WTC11 (cell line): ENCODE data around the gene GUCD1. TPM values are rescaled to one million over a fixed set of nuclear protein-coding genes. Genes with fewer than 3 reads are reported as not detected.

Experiments used
- ATAC-seq: fragments of 200-7000 bp; cut with Tn5 transposase; 2 replicates; pipeline ENCODE4 v1.10.0; 2021; ENCODE audit warnings: mild to moderate bottlenecking, moderate library complexity
- CTCF ChIA-PET: fragments of 300-600 bp; sonication (Branson Sonifier 250); formaldehyde crosslinking; loops from one replicate; lab custom pipeline; 2021; ENCODE audit warnings: antibody characterized with exemption; lab: Charles Lee
- POLR2A ChIA-PET: fragments of 350-600 bp; sonication (Branson Sonifier 250); formaldehyde crosslinking; loops from one replicate; lab custom pipeline; 2021; ENCODE audit warnings: antibody characterized with exemption; lab: Charles Lee
- DNase-seq: peaks from one replicate; pipeline ENCODE4 v3.0.0; 2021; ENCODE audit warnings: low spot score
- H3K27ac Mint-ChIP-seq: 2 replicates; pipeline ENCODE4 v1.8.0; 2021; ENCODE audit warnings: mixed read lengths
- H3K27me3 Mint-ChIP-seq: 2 replicates; pipeline ENCODE4 v1.8.0; 2021; ENCODE audit warnings: low read depth, mild to moderate bottlenecking, moderate library complexity, mixed read lengths
- H3K36me3 Mint-ChIP-seq: 2 replicates; pipeline ENCODE4 v1.8.0; 2021; ENCODE audit warnings: mixed read lengths
- H3K4me1 Mint-ChIP-seq: 2 replicates; pipeline ENCODE4 v1.8.0; 2022; ENCODE audit warnings: mixed read lengths
- H3K4me3 Mint-ChIP-seq: 2 replicates; pipeline ENCODE4 v1.8.0; 2021; ENCODE audit warnings: mild to moderate bottlenecking, moderate library complexity, mixed read lengths
- H3K9me3 Mint-ChIP-seq: 2 replicates; pipeline ENCODE4 v1.8.0; 2021; ENCODE audit warnings: mixed read lengths
- CBFB ChIP-seq: sonication (generic); formaldehyde crosslinking; IDR thresholded peaks from 2 replicates; pipeline ENCODE4 v1.8.1; 2022; ENCODE audit warnings: mild to moderate bottlenecking, low read depth, missing genetic modification reagents
- CDX4 ChIP-seq: fragments of 250-450 bp; sonication (Bioruptor Pico); IDR thresholded peaks from 2 replicates; pipeline ENCODE4 v1.9.0; 2021; ENCODE audit warnings: moderate library complexity, mild to moderate bottlenecking, inconsistent platforms, borderline replicate concordance
- FOXJ3 ChIP-seq: sonication (generic); formaldehyde crosslinking; IDR thresholded peaks from 2 replicates; pipeline ENCODE4 v1.9.0; 2021; ENCODE audit warnings: missing genetic modification reagents, mild to moderate bottlenecking, borderline replicate concordance
- FOXP1 ChIP-seq: sonication (generic); formaldehyde crosslinking; IDR thresholded peaks from 2 replicates; pipeline ENCODE4 v1.8.0; 2022; ENCODE audit warnings: missing genetic modification reagents, mild to moderate bottlenecking, moderate library complexity, borderline replicate concordance
- FOXP4 ChIP-seq: sonication (generic); formaldehyde crosslinking; IDR thresholded peaks from 2 replicates; pipeline ENCODE4 v1.8.0; 2022; ENCODE audit warnings: mild to moderate bottlenecking, missing genetic modification reagents
- GABPB1 ChIP-seq: sonication (generic); formaldehyde crosslinking; IDR thresholded peaks from 2 replicates; pipeline ENCODE4 v1.8.1; 2023; ENCODE audit warnings: mild to moderate bottlenecking, missing genetic modification reagents
- IRF2 ChIP-seq: sonication (generic); formaldehyde crosslinking; IDR thresholded peaks from 2 replicates; pipeline ENCODE4 v1.8.0; 2022; ENCODE audit warnings: low read depth, missing genetic modification reagents, borderline replicate concordance
- JAZF1 ChIP-seq: fragments of 250-450 bp; sonication (Bioruptor Pico); IDR thresholded peaks from 2 replicates; pipeline ENCODE4 v1.9.0; 2021; ENCODE audit warnings: moderate library complexity, mild to moderate bottlenecking, inconsistent platforms
- KAT7 ChIP-seq: sonication (generic); formaldehyde crosslinking; IDR thresholded peaks from 2 replicates; pipeline ENCODE4 v1.8.1; 2023; ENCODE audit warnings: missing genetic modification reagents, mild to moderate bottlenecking, borderline replicate concordance
- NFE2L1 ChIP-seq: sonication (generic); formaldehyde crosslinking; IDR thresholded peaks from 2 replicates; pipeline ENCODE4 v1.8.1; 2023; ENCODE audit warnings: missing genetic modification reagents
- NR2C2 ChIP-seq: sonication (generic); formaldehyde crosslinking; IDR thresholded peaks from 2 replicates; pipeline ENCODE4 v1.8.0; 2022; ENCODE audit warnings: mild to moderate bottlenecking, missing genetic modification reagents
- NR3C1 ChIP-seq: sonication (generic); formaldehyde crosslinking; conservative IDR thresholded peaks from 2 replicates; pipeline ENCODE4 v1.8.1; 2023; ENCODE audit warnings: low read depth, mild to moderate bottlenecking, missing genetic modification reagents
- SMAD4 ChIP-seq: sonication (generic); formaldehyde crosslinking; IDR thresholded peaks from 2 replicates; pipeline ENCODE4 v1.8.0; 2022; ENCODE audit warnings: mild to moderate bottlenecking, missing genetic modification reagents
- SP1 ChIP-seq: sonication (generic); formaldehyde crosslinking; conservative IDR thresholded peaks from 2 replicates; pipeline ENCODE4 v1.8.1; 2022; ENCODE audit warnings: missing genetic modification reagents
- STAT6 ChIP-seq: sonication (generic); formaldehyde crosslinking; conservative IDR thresholded peaks from 2 replicates; pipeline ENCODE4 v1.8.1; 2023; ENCODE audit warnings: mild to moderate bottlenecking, low read depth, missing genetic modification reagents, moderate library complexity
- TCF7 ChIP-seq: sonication (generic); formaldehyde crosslinking; IDR thresholded peaks from 2 replicates; pipeline ENCODE4 v1.8.0; 2022; ENCODE audit warnings: mild to moderate bottlenecking, low read depth, missing genetic modification reagents, moderate library complexity
- ZNF138 ChIP-seq: sonication (generic); formaldehyde crosslinking; conservative IDR thresholded peaks from 2 replicates; pipeline ENCODE4 v1.8.1; 2022; ENCODE audit warnings: mild to moderate bottlenecking, moderate library complexity, missing genetic modification reagents
- ZNF423 ChIP-seq: fragments of 250-450 bp; sonication (Bioruptor Pico); IDR thresholded peaks from 2 replicates; pipeline ENCODE4 v2.1.2; 2022; ENCODE audit warnings: mild to moderate bottlenecking, moderate library complexity
- ZNF532 ChIP-seq: fragments of 250-450 bp; sonication (Bioruptor Pico); IDR thresholded peaks from 2 replicates; pipeline ENCODE4 v1.9.0; 2021; ENCODE audit warnings: mild to moderate bottlenecking, borderline replicate concordance
- ZNF671 ChIP-seq: fragments of 250-450 bp; sonication (Bioruptor Pico); IDR thresholded peaks from 2 replicates; pipeline ENCODE4 v1.8.0; 2021; ENCODE audit warnings: mild to moderate bottlenecking
- total RNA-seq: library from RNA; stranded (reverse); gene quantifications from 3 replicates; pipeline ENCODE4 v1.2.3, GENCODE V29; 2021
- TF ChIP-seq, protein P1 (sequence below): sonication (generic); formaldehyde crosslinking; IDR thresholded peaks from 2 replicates; pipeline ENCODE4 v1.8.1; 2022; ENCODE audit warnings: mild to moderate bottlenecking, moderate library complexity, missing genetic modification reagents

Gene GUCD1
- total RNA-seq, 1 experiment from 2014 or later = 105 TPM

DNA sequence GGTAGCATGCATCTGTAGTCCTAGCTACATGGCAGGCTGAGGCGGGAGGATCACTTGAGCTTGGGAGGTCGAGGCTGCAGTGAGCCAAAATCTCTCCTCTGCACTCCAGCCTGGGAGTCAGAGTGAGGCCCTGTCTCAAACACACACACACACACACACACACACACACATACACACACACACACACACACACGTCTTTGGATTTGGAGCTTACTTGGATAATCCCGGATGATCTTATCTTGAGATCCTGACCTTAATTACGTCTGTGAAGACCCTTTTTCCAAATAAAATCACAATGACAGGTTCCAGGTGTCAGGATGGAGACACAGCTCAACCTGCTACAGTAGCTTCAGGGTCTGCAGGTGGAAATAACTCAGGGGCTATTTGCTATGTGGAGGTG is 58.7 kb downstream of the GUCD1 start (continued):
- no peak for TF ChIP-seq ZNF532 (CRISPR knock-in tag)
- no peak for TF ChIP-seq TCF7 (CRISPR knock-in tag)

DNA sequence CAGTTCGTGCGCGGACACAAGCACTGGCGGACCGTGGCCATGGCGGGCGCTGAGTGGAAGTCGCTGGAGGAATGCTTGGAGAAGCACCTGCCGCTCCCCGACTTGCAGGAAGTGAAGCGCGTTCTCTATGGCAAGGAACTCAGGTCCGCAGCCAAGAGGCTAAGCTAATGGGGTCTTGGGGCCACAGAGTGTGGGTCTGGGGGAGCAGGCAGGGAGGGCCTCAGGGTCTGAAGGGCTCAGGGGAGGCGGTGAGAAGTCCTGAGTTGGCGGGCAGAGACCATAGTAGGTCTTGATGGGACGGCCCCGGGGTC is 59.6 kb downstream of the GUCD1 start:
- Mint-ChIP-seq H3K27me3 (peaks cover 66% of the 10 kb centered on the region), H3K36me3 (no peaks in the 10 kb centered on the region; the same call in 1 of the 2 replicates), H3K4me1 (peaks cover 4% of the 10 kb centered on the region), H3K9me3 (peaks cover 5% of the 10 kb centered on the region; the same call in 1 of the 2 replicates), H3K27ac (no peak overlapping the region), H3K4me3 (no peak overlapping the region)
- no peak for DNase-seq
- CTCF ChIA-PET = interaction anchor here (1.5 to 2.7 kb wide), 4 partner anchors 12 to 74 kb away, joined by 3 to 12 read pairs (median 8); no protein-coding TSS in a partner anchor
- POLR2A ChIA-PET = no interaction called here
- ATAC-seq = no peak
- TF ChIP-seq STAT6 (CRISPR knock-in tag) (no peak), SMAD4 (CRISPR knock-in tag) (no peak), ZNF138 (0 out of 2 replicates have a peak, but pooled peaks have one; percentile 6), SP1 (CRISPR knock-in tag) (no peak), KAT7 (CRISPR knock-in tag) (peak; percentile 21)

- peak; percentile 50 for DNase-seq
- POLR2A ChIA-PET = no interaction called here
- H3K27me3 Mint-ChIP-seq = peaks cover 66% of the 10 kb centered on the region
- H3K27ac Mint-ChIP-seq = no peak within 1 kb of the TSS
- peak within 1 kb of the TSS; percentile 58 for H3K4me3 Mint-ChIP-seq
- peaks cover 5% of the 10 kb centered on the region; the same call in 1 of the 2 replicates for H3K9me3 Mint-ChIP-seq
- H3K4me1 Mint-ChIP-seq = peaks cover 3% of the 10 kb centered on the region; the same call in 1 of the 2 replicates
- CTCF ChIA-PET = interaction anchor here (1.5 to 2.7 kb wide), 2 partner anchors 13 to 27 kb away, joined by 3 to 11 read pairs; no protein-coding TSS in a partner anchor
- ATAC-seq = peak; percentile 69
- no peaks in the 10 kb centered on the region; the same call in 1 of the 2 replicates for H3K36me3 Mint-ChIP-seq
- TF ChIP-seq CBFB (peak; percentile 99), JAZF1 (no peak), ZNF671 (CRISPR knock-in tag) (no peak), ZNF423 (CRISPR knock-in tag) (no peak), TCF7 (CRISPR knock-in tag) (peak; percentile 99), FOXP4 (CRISPR knock-in tag) (peak; percentile 99), NR2C2 (CRISPR knock-in tag) (peak; percentile 92), NFE2L1 (CRISPR knock-in tag) (peak; percentile 100), IRF2 (CRISPR knock-in tag) (peak; percentile 94), CDX4 (no peak), GABPB1 (CRISPR knock-in tag) (no peak), FOXP1 (peak; percentile 100), FOXJ3 (peak; percentile 97), KAT7 (CRISPR knock-in tag) (peak; percentile 95), NR3C1 (peak; percentile 98; the same call in 1 of the 2 replicates)
- TF ChIP-seq, protein P1, sequence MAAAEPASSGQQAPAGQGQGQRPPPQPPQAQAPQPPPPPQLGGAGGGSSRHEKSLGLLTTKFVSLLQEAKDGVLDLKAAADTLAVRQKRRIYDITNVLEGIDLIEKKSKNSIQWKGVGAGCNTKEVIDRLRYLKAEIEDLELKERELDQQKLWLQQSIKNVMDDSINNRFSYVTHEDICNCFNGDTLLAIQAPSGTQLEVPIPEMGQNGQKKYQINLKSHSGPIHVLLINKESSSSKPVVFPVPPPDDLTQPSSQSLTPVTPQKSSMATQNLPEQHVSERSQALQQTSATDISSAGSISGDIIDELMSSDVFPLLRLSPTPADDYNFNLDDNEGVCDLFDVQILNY (CRISPR knock-in tag) = peak; percentile 98
Observed at GRCh38 chr22:24494528-24495364, 60.2 kb downstream of the GUCD1 start, which contains the start of gene UPB1. Gene UPB1 (plus strand): TSS chr22:24495332. CDS start chr22:24495404, 72 bp downstream.
